ENCODE measurements around the gene PDXP.
A peak's percentile ranks its signal among the peaks of the same experiment; 100 is the strongest.
"Not testable (repeated sequence)": the region's sequence is repeated elsewhere in the genome, so short reads cannot be mapped to it uniquely, and the experiment has no call there.

The PDXP gene

GRCh38 chr22:37643225-37643847 is 15.2 kb upstream of the PDXP start:
- peak in 50 of 56 donors; percentile 25 to 91 (median 64) for DNase-seq

GRCh38 chr22:37647317-37647716 is 11.2 kb upstream of the PDXP start:
- DNase-seq, result no peak

DNA sequence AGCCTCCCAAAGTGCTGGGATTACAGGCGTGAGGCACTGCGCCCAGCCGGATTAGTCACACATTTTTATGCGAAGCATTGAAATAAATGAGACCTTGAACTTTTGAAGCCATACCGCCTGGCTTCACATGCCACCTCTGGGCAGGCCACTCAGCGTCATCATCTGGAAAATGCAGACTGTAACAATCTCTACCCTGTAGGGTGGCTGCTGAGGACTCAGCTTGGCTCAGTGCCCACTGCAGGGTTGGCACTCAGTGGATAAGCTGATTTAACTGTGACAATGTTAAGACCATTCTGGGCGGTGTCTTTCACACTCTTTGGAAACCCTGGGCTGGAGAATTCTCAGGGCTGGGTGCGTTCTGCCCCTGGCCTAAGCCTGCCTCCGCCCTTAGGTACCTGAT is 10.6 kb upstream of the PDXP start:
- no peak for DNase-seq

- no peak for DNase-seq
Measured at GRCh38 chr22:37650463-37651136, 7.9 kb upstream of the PDXP start.

DNA sequence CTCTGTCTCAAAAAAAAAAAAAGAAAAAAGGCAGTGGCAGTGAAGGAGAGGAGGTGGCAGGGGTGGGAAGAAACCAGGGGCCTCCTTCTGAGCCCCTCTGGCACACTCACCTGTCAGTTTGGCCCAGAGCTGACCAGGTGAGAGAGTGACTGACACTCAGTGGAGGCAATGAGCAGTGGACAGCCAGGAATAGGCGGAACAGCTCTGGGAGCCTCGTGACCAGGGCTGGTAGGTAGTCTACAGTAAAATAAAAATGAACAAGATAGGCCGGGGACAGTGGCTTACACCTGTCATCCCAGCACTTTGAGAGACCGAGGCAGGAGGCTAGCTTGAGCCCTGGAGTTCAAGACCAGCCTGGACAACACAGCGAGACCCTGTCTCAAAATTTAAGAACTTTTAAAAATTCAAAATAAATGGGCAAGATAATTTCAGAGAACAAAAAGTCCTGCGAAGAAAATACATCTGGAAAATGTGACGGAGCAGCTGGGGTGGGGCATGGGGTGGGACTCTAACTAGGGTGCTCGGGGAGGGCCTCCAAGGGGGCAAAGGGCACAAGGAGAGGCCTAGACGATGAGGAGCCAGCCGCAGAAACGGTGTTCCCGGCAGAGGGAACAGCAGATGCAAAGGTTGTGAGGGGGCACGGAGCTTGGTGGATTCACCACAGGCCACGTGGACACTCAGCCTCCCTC is 3.8 kb upstream of the PDXP start:
- no peak for DNase-seq

DNA sequence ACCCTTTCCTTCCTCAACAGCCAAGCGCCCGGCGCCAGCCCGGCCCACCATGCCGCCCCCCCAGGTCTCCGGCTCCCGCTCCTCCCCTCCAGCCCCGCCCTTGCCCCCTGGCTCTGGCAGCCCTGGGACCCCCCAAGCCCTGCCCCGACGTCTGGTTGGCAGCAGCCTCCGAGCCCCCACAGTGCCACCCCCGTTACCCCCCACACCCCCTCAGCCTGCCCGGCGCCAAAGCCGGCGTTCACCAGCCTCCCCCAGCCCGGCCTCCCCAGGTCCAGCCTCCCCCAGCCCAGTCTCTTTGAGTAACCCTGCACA is 3.3 kb upstream of the PDXP start:
- DNase-seq, result no peak

GRCh38 chr22:37656583-37656982 is 1.9 kb upstream of the PDXP start:
- DNase-seq, result not testable (repeated sequence)

- DNase-seq, result peak in 3 of 56 donors; percentile 13 to 33 (median 31)
Measured at GRCh38 chr22:37657590-37658132, 862 bp upstream of the PDXP start.

DNA sequence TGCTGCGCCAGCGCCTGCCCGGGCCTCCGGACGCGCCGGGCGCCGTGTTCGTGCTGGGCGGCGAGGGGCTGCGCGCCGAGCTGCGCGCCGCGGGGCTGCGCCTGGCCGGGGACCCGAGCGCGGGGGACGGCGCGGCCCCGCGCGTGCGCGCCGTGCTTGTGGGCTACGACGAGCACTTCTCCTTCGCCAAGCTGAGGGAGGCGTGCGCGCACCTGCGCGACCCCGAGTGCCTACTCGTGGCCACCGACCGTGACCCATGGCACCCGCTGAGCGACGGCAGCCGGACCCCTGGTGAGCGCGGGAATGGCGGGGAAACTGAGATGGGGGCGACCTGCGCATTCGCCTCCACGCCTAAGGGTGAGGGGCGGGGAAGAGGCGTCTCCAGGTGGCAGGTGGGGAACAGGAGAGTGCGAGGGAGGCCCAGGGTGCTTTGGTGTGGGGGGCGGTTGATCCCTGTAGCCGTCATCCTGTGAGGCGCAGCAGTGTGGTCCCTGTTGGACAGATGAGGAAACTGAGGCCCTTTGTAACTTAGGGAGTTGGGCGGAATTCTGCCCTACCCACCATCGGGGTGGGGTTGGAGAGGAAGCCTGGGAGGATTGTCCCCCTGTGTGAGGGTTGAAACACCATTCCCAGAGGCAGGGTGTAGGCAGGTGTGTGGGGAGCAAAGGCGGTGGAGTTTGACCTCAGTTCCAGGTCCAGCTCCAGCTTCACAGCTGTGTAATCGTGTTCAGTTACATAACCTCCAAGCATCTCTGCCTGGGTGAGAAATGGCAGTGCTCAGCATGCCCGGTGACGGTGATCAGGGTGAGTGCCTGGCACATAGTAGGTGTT is 758 bp downstream of the PDXP start:
- peak in 18 of 56 donors; percentile 8 to 54 (median 38) for DNase-seq

DNA sequence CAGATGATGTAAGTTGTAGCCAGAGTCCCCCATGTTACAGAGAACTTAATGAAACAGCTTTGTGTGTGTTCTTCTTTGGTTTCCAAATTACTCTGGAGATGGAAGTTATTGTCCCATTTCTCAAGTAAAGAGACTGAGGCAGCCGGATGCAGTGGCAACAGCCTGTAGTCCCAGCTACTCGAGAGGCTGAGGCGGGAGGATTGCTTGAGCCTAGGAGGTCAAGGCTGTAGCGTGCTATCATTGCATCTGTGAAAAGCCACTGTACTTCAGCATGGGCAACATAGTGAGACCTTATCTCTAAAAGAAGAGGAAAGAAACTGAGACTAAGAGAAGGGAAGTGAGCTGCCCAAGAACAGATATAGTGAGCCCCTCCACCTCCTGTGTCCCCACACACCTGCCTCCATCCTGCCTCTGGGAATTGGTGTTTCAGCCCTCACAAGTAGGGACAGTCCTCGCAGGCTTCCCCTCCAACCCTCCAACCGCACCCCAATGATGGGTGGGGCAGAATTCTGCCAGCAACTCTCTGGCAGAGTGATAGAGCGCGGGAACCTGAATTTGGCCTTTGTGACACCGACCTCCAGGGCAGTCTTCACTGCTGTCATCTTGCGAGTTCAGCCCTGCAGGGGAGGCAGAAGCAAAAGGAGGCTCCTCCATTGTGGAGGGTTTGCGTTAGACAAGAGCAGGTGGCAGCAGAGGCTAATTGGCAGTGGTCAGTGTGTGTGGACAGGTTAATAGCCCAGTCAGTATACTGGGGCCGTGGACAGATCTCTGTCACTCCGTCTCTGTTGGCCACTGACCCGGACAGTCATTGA is 1.6 kb downstream of the PDXP start:
- no peak for DNase-seq

DNA sequence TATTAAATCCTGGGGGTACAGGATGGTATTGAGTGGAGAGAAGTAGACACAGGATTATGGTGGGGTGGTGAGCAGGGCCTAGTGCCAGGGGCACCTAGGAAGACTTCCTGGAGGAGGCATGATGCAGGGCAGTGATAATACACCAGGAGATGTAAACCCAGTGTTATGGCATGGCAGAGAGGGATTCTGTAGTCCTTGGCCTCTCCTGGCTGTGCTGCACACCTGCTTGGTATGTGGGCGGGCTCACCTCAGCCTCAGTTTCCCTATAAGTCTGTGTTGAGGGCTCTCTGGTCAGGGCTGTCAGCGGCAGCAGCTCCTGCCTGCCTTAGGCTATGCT is 2.2 kb downstream of the PDXP start:
- no peak for DNase-seq

- peak in 35 of 56 donors; percentile 9 to 62 (median 39) for DNase-seq
Measured at GRCh38 chr22:37661160-37661924, 2.8 kb downstream of the PDXP start.

GRCh38 chr22:37662039-37662438 is 3.5 kb downstream of the PDXP start:
- DNase-seq, result peak in 3 of 56 donors; percentile 8 to 18 (median 11)

GRCh38 chr22:37663521-37664140 is 5.1 kb downstream of the PDXP start:
- DNase-seq, result no peak

GRCh38 chr22:37664249-37665101 is 6.0 kb downstream of the PDXP start:
- DNase-seq, result peak in 49 of 56 donors; percentile 19 to 88 (median 73)

- DNase-seq, result no peak
Measured at GRCh38 chr22:37665487-37665886, 7.0 kb downstream of the PDXP start.

DNA sequence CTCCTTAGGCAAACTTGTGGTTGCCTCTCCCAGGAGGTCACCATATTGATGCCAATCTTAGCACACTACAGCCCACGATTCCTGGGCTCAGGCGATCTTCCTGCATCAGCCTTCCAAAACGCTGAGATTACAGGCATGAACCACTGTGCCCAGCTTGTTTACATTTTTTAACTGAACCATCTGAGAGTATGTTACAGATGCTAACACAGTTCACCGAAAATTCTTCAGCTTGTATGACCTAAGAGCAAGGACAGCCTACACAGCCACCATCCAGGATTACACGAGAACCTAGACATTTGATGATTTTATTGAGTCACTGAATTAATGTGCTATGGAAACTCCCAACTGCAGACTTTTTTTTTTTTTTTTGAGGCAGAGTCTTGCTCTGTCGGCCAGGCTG is 11.1 kb downstream of the PDXP start:
- DNase-seq, result no peak

DNA sequence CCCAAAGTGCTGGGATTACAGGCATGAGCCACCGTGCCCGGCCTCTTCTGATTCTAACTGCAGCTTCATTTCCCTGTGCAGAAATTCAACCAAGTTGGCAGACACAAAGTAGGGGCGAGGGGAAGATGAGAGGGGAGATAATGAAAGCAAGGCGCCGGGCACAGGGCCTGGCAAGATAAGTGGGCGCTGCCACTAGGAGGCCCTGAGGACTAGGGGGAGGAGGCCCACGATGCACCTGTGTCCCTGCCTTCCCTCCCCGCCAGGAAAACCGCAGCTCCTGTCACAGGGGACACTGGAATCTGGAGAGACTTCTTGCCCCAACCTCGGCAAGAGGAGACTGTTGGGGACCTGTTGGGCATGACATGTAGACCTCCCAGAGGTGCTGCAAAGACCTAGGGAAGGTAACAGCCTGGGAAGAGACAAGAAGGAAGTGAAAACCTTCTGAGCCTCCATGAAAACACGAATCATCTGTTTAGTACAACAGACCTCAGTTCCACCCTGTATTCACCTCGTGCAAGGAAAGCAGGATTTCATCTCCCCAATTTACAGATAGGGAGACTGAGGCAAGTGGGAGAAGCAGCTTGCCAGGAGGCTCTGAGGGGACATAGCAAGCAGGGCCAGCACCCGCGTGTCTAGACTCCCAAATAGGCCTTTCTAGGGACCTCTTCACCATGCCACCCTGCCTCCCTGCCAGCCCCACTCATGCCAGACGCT is 13.8 kb downstream of the PDXP start:
- DNase-seq, result no peak

All from nucleus accumbens (tissue), 56 donors.